ENCODE measurements around the gene ABCD3.
A peak's percentile ranks its signal among the peaks of the same experiment; 100 is the strongest.
"Not testable (repeated sequence)": the region's sequence is repeated elsewhere in the genome, so short reads cannot be mapped to it uniquely, and the experiment has no call there.

The ABCD3 gene

GRCh38 chr1:94417978-94418663, at the start of gene ABCD3:
Gene ABCD3, plus strand, starts transcription at chr1:94418389. Its CDS starts 90 bp downstream, at chr1:94418479.
- peak; percentile 96 to 97 for DNase-seq (ENCODE audit: low read depth in 2 of 2)

GRCh38 chr1:94372771-94373170, 45.4 kb upstream of the ABCD3 start:
- DNase-seq (ENCODE audit: low read depth in 2 of 2): not testable (repeated sequence)

GRCh38 chr1:94373311-94373710, 44.9 kb upstream of the ABCD3 start:
- DNase-seq (ENCODE audit: low read depth in 2 of 2): not testable (repeated sequence)

GRCh38 chr1:94375666-94376065, 42.5 kb upstream of the ABCD3 start:
- not testable (repeated sequence) for DNase-seq (ENCODE audit: low read depth in 2 of 2)

GRCh38 chr1:94378493-94378892, 39.7 kb upstream of the ABCD3 start:
- not testable (repeated sequence) for DNase-seq (ENCODE audit: low read depth in 2 of 2)

- DNase-seq (ENCODE audit: low read depth in 2 of 2): no peak
These were observed 38.6 kb upstream of the ABCD3 start for GRCh38 chr1:94379615-94380014.

GRCh38 chr1:94382201-94382600, 36.0 kb upstream of the ABCD3 start:
- DNase-seq (ENCODE audit: low read depth in 2 of 2): no peak

GRCh38 chr1:94383966-94384408, 34.2 kb upstream of the ABCD3 start:
- no peak for DNase-seq (ENCODE audit: low read depth in 2 of 2)

- DNase-seq (ENCODE audit: low read depth in 2 of 2): no peak
These were observed 33.5 kb upstream of the ABCD3 start for GRCh38 chr1:94384485-94385265.

- no peak for DNase-seq (ENCODE audit: low read depth in 2 of 2)
These were observed 32.8 kb upstream of the ABCD3 start for GRCh38 chr1:94385308-94385929.

- DNase-seq (ENCODE audit: low read depth in 2 of 2): no peak
These were observed 28.9 kb upstream of the ABCD3 start for GRCh38 chr1:94389298-94389697.

GRCh38 chr1:94394247-94394646, 23.9 kb upstream of the ABCD3 start:
- DNase-seq (ENCODE audit: low read depth in 2 of 2): no peak

GRCh38 chr1:94395231-94395630, 23.0 kb upstream of the ABCD3 start:
- no peak for DNase-seq (ENCODE audit: low read depth in 2 of 2)

- no peak for DNase-seq (ENCODE audit: low read depth in 2 of 2)
These were observed 22.4 kb upstream of the ABCD3 start for GRCh38 chr1:94395748-94396309.

GRCh38 chr1:94396356-94397010, 21.7 kb upstream of the ABCD3 start:
- no peak for DNase-seq (ENCODE audit: low read depth in 2 of 2)

- DNase-seq (ENCODE audit: low read depth in 2 of 2): no peak
These were observed 19.8 kb upstream of the ABCD3 start for GRCh38 chr1:94398356-94398755.

- no peak for DNase-seq (ENCODE audit: low read depth in 2 of 2)
These were observed 18.7 kb upstream of the ABCD3 start for GRCh38 chr1:94399453-94399852.

- no peak for DNase-seq (ENCODE audit: low read depth in 2 of 2)
These were observed 17.0 kb upstream of the ABCD3 start for GRCh38 chr1:94401206-94401605.

- no peak for DNase-seq (ENCODE audit: low read depth in 2 of 2)
These were observed 11.7 kb upstream of the ABCD3 start for GRCh38 chr1:94406446-94406845.

- DNase-seq (ENCODE audit: low read depth in 2 of 2): no peak
These were observed 9.9 kb upstream of the ABCD3 start for GRCh38 chr1:94408104-94408830.

GRCh38 chr1:94411237-94411636, 7.0 kb upstream of the ABCD3 start:
- DNase-seq (ENCODE audit: low read depth in 2 of 2): no peak

All from fibroblast of skin of left biceps (primary cell).